Measurements from ENCODE around the gene ENTR1.

Gene ENTR1

GRCh38 chr9:136361047-136361753 is 49.2 kb downstream of the ENTR1 start:
- no peak for DNase-seq (ENCODE audit: low read depth)

GRCh38 chr9:136359774-136360718 is 50.4 kb downstream of the ENTR1 start:
- no peak for DNase-seq (ENCODE audit: low read depth)

GRCh38 chr9:136358888-136359287 is 51.5 kb downstream of the ENTR1 start:
- no peak for DNase-seq (ENCODE audit: low read depth)

- no peak for DNase-seq (ENCODE audit: low read depth)
Measured at GRCh38 chr9:136358016-136358415, 52.4 kb downstream of the ENTR1 start.

GRCh38 chr9:136357202-136357725 is 53.1 kb downstream of the ENTR1 start:
- DNase-seq (ENCODE audit: low read depth), result no peak

- DNase-seq (ENCODE audit: low read depth), result no peak
Measured at GRCh38 chr9:136355616-136356557, 54.5 kb downstream of the ENTR1 start.

GRCh38 chr9:136354592-136355085 is 55.8 kb downstream of the ENTR1 start:
- no peak for DNase-seq (ENCODE audit: low read depth)

GRCh38 chr9:136353757-136354488 is 56.5 kb downstream of the ENTR1 start:
- DNase-seq (ENCODE audit: low read depth), result no peak

GRCh38 chr9:136353088-136353487 is 57.3 kb downstream of the ENTR1 start:
- no peak for DNase-seq (ENCODE audit: low read depth)

GRCh38 chr9:136352682-136353081 is 57.7 kb downstream of the ENTR1 start:
- DNase-seq (ENCODE audit: low read depth), result no peak
